Measurements from ENCODE around the gene ODF4.
"Not testable (repeated sequence)": the region's sequence is repeated elsewhere in the genome, so short reads cannot be mapped to it uniquely, and the experiment has no call there.

ODF4 gene

DNA sequence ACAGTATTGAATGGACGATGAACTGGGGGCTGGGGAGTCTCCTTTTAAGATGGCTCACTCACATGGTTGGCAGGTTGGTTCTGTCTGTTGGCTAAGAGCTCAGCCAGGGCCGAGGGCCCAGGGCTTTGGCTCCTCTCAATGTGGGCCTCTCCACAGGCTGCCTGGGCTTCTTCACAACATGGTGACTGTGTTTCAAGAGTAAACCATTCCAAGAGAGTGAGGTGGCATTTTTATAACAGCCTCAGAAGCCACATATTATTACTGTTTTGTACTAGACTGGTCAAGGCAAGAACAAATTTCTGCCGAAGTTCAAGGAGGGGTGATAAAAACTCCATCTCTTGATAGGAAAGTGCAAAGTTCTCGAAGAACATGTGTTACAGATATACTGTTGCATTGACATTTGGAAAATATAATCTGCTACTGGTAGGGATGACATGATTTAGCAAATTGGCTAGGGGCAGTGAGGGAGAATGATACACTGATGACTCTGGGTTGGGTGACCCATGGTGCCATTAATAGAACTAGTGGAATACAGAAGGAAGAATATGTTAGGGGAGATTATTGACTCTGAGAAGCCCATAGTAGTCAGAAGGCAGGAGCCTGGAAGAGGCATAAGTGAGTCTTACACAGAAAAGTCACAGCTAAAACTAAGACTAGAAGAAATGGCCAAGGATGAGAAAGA is 23.2 kb downstream of the ODF4 start:
- in situ Hi-C loops (cut with HindIII; ENCODE audit: low sequenced_read_pairs), result no loop called here

DNA sequence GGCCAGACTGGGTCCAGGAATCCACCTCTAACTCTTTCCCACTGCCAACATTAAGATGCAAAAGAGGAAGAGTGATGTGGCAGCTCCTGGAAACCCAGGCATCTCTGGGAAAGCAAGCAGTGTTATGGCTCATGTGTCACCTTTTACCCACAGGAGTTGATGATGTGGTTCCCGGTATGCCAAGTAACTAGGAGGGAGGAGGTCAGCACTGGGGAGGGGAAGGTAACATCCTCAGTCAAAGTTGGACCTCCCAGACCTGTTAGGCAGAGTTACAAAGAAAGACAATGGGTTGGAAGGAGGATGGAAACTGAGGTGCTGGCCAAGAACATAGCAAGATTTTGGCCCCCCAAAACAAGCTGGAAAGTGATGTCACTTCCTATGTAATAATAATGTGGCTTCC is 25.5 kb downstream of the ODF4 start:
- in situ Hi-C loops (cut with HindIII; ENCODE audit: low sequenced_read_pairs), result no loop called here

DNA sequence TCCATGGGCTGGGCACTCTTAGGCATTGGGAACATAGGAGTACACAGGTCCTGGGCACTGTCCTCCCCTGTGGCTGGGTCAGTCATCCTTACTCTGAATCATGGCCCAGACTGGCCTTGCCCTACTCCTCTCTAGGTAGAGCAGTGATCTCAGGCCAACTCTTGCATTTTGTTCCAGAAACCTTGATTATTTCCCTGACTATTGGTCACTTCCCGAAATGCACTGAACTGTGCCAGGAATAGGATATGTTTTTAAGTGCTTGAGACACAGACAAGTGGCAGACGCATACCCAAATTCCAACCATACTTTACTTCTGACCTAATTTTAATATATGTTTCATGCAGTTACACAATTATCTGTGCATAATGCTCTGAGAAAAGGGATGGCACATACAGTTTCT is 26.6 kb downstream of the ODF4 start:
- in situ Hi-C loops (cut with HindIII; ENCODE audit: low sequenced_read_pairs), result no loop called here

DNA sequence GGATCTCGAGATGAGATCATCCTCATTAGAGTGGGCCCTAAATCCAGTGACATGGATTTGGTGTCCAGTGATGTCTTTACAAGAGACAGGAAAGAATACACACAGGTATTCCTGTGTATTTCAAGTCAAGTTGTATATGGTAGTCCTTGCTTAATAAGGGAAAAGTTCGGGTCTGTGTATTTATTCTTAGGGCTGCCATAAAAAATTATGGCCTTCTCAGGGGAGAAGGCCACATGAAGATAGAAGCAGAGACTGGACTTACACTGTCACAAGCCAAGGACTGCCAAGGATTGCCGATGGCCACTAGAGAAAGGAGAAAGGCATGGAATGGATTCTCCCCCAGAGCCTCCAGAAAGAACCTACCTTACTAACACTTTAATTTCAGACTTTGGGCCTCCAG is 28.6 kb downstream of the ODF4 start:
- in situ Hi-C loops (cut with HindIII; ENCODE audit: low sequenced_read_pairs), result no loop called here

DNA sequence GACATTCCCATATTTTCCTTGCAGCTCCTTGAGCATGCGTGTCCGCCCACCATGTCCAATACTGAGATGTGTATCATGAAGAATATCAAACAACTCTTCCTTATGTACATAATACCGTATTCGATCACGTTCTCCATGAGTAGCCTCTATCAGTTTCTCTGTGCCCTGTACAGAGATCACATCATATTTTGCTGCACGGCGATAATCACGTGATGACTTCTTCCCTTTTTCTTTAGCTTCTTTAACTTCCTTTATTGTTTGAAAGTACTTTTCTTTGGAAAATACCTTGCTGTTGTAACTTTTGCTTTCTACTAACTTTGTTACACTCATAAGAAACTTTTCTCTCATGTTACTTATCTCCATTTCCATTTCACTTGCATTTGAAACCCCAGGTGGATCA is 30.3 kb downstream of the ODF4 start:
- in situ Hi-C loops (cut with HindIII; ENCODE audit: low sequenced_read_pairs), result no loop called here

DNA sequence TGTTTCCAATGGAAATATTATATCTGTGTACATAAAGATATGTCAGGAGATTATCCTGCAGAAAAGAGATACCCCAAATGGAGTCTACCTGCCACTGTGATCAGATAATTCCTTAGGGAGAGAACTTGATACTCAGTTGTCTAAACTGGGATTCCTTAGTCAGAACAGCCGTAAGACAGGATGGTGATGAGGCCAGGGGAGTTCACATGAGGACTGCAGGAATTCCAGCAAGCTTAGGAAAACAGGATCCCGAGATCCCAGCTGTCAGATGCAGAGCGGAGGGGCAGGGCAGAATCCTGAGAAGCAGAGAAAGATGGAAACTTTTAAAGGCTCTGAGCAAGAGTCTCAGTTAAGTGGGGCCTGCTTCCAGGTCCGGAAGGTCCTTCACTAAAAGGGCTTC is 32.1 kb downstream of the ODF4 start:
- in situ Hi-C loops (cut with HindIII; ENCODE audit: low sequenced_read_pairs), result no loop called here

DNA sequence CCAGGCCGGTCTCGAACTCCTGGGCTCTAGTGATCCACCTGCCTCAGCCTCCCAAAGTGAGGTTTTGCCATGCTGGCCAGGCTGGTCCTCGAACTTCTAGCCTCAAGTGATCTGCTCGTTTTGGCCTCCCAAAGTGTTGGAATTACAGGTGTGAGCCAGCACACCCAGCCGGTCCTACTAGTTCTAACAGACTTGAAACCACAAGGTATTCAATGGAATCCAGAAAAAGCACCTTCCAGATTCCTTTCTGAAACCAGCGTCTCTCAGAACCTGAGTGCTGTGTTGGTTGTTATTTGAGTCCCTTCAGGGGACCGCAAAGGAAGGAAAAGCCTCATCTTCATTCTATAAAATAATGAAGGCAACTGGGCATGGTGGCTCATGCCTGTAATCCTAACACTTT is 32.8 kb downstream of the ODF4 start:
- in situ Hi-C loops (cut with HindIII; ENCODE audit: low sequenced_read_pairs), result no loop called here

DNA sequence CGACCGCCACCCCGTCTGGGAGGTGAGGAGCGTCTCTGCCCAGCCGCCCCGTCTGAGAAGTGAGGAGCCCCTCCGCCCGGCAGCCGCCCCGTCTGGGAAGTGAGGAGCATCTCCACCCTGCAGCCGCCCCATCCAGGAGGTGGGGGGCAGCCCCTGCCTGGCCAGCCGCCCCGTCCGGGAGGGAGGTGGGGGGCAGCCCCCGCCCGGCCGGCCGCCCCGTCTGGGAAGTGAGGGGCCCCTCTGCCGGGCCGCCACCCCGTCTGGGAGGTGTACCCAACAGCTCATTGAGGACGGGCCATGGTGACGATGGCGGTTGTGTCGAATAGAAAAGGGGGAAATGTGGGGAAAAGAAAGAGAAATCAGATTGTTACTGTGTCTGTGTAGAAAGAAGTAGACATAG is 34.2 kb downstream of the ODF4 start:
- in situ Hi-C loops (cut with HindIII; ENCODE audit: low sequenced_read_pairs), result not testable (repeated sequence)

DNA sequence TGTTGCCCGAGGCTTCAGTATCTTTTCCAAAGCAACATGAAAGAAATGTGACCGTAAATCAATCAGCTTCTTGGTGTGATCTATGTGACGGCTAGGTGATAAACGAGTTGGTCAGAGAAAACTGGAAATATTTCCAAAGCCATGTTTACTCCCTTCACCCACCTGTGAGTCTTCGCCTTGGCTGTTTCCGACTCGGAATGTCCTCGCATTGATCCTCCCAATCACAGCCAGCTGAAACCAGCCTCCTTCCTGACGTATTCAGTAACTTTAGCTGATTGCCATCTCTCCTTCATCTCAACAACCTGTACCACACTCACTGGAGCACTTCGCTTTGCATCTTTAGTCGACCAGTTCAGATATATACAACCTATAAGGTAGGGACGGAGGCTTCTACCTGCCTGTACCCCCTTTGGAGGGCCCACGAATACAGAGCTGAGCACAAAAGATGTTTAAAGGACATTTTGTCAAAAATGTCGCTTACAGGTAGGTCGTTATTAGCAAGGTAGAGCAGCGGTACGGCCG is 36.2 kb downstream of the ODF4 start:
- in situ Hi-C loops (cut with HindIII; ENCODE audit: low sequenced_read_pairs), result no loop called here

DNA sequence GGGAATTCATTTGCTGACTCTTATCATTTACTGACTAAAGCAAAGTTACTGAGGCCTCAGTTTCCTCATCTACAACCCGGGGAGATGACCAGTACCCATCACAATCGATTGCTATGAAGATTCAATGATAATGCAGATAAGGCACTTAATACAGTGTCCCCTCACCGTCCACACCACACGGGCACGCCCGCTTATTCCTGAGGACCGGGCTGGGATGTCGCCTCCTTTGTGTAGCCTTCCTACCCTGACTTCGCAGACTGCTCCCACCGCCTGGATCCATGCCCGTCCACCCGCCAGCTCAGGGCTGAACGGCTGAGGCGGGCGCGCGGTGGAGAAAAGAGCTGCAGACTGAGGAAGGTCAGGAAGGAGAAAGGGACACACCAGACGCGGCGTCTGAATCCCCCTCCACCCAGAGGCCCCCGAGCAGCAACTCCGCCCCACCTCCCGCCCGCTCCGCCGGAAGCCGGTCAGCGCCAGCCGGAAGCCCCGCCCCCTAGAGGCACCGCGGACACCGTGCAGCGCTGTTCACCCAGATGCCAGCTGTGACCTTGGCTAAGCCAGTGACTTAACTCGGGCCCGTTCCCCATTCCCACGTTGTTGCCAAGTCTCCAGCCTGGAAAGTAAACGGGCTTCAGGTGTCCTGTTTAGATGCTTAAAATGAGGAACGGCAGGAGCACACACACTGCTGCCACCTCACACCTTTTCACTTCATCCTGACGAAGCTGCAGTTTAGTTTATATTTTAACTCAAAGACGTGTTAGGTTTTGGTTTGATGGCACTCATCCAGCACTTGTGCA is 36.8 kb downstream of the ODF4 start, which contains the start of gene KRABD2:
TSS of gene KRABD2 (minus strand) at position 434 of the 797 bp plus-strand sequence.
- in situ Hi-C loops (cut with HindIII; ENCODE audit: low sequenced_read_pairs), result no loop called here

DNA sequence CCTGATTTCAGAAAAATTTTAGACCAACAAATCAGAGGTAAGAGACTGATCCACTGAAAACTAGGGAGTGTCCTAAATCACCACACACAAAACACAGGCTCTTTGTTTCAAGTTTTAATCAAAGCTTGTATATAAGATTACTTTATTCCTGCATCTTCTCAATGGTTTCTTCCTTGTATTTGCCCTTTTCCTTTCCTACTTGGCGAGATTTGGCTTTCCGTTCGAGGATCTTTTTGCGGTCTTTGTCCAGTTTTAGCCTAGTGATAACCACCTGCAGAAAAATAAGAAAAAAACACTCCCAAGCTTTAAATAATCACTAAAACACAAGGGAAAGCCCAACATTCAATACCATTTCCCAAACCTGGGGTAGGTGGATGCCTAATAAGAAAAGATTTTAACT is 37.8 kb downstream of the ODF4 start:
- in situ Hi-C loops (cut with HindIII; ENCODE audit: low sequenced_read_pairs), result no loop called here

DNA sequence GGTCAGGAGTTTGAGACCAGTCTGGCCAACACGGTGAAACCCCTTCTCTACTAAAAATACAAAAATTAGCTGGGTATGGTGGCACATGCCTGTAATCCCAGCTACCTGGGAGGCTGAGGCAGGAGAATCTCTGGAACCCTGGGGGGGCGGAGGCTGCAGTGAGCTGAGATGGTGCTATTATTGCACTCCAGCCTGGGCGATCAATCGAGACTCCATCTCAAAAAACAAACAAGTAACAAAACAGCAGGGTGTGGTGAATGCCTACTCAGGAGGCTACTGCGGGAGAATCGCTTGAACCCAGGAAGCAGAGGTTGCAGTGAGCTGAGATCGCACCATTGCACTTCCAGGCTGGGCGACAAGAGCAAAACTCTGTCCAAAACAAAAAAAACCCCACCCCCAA is 38.5 kb downstream of the ODF4 start:
- in situ Hi-C loops (cut with HindIII; ENCODE audit: low sequenced_read_pairs), result not testable (repeated sequence)

DNA sequence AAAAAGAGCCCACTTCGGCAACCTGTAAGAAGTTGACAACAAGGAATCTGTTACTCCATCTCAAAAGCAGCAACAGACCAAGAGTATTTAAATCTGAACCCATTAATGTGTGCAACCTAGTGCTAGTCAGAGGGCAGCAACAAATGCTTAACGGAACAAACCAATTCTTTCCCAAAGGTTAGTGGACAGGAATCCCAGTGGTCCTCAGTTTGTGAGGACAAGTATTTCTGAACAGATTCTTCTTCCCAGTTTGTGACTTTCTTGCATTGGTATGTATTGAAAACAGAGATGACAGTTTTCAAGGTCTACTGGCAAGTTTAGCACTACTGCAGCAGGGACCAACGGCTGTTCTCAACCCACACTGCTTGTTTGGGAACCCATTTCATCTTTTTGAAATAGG is 40.4 kb downstream of the ODF4 start:
- in situ Hi-C loops (cut with HindIII; ENCODE audit: low sequenced_read_pairs), result no loop called here

DNA sequence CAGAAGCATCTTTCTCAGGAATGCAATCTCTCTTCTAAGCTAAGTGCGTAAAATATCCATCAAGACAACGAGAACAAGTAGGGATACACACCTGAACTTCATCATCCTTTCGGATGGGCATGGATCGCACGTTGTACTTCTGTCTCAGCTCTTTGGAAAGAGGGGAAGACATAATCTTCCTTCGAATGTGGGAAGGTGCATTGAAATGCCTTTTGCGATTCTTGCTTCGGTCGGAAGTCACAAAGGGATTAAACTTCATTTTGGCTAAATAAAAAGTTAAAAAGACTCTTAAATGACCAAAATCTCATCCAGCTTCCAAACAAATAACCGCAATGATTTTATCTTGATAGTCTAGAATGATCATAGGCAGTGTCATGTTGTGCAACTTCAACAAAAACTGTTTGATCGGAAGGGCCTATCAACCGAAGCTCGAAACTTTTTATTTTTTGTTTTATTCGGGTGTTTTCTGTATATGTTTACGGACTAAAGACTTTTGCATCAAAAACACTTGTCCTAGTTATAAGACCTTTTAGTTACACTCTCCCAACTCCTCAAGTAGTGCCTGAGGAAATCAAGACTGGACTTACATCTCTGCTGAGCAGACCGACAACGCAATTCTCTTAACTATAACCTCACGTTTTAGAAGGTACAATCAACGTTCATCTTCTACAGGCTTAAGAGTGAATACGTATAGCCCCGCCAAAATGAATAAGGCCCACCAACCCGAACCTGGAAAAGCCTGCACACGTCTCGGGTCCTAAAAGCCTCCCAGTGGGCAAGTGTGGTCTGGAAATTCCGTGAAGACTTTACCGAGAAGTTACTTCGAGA is 42.6 kb downstream of the ODF4 start:
- in situ Hi-C loops (cut with HindIII; ENCODE audit: low sequenced_read_pairs), result no loop called here

DNA sequence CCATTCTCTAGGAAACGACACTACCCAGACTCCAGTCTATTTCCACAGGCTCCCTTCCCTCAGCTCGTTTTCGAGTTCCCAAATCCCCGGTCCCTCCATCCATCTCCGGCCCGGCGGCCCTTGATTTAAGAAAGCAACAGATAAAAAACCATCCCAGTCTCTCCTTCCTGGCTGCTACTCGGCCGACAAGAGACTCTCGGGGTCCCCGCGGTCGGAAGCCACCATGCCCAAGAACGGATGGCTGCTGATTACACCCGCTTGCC is 43.2 kb downstream of the ODF4 start:
- in situ Hi-C loops (cut with HindIII; ENCODE audit: low sequenced_read_pairs), result no loop called here

DNA sequence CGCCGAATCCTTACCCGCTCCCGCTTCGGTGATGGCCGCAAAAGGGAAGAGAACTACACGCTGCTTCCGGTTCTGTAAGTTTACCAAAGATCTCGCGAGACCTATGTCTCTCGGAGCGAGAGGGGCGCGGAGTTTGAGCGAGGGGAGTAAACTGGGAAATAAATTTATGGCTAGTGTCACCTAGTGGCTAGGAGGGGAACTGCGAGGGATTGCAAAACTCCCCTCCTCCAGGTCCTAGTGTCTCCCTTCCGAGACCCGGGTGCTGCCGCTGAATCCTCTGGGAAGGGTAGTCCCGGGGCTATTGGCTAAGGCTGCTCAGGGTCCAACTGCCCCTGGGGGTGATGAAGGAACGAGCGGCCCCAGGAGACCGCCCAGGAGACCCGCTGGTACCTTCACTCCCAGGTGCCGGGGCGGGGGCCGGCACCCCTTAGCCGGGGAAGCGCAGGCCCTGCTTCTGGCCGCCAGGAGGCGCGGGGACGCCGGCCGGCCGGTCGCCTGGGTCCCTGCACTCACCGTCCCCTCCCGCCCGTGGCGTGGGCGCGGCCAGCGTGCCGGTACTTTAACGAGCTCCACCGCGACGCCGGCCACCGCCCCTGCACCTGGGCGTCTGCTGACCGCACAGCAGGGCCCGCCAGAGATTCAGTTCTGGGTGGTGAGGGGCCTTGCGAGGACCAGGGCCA is 43.6 kb downstream of the ODF4 start, which contains the start of gene RPL26:
TSS of gene RPL26 (minus strand) at position 51 of the 680 bp plus-strand sequence. CDS start 883 bp downstream, outside the sequence.
- in situ Hi-C loops (cut with HindIII; ENCODE audit: low sequenced_read_pairs), result no loop called here

DNA sequence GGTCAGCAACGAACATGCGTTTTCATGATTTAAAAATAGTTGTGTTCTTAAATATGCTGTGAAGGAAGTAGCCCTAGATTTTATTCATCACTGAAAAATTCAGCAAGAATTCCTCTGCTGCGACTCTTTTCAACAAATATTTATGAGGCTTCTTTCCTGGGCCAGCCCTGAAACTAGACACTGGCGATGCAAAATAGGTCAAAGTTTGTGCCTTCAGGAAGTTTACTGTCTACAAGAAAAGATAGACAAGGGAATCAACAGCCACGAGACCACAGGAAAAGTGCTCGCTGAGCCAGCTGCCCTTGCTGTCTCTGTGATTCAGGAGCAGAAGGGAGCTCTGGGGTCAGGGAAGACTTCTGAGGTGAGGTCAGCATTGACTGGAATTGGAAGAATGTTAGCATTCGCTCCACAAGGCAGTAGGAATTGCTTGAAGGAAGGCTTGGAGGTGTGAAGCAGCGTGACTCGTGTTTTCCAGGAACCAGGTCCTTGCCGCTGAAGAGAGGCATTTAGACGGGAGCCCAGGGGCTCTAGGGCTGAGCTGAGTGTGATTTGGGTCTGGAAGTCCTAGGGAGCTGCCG is 45.2 kb downstream of the ODF4 start:
- in situ Hi-C loops (cut with HindIII; ENCODE audit: low sequenced_read_pairs), result no loop called here

DNA sequence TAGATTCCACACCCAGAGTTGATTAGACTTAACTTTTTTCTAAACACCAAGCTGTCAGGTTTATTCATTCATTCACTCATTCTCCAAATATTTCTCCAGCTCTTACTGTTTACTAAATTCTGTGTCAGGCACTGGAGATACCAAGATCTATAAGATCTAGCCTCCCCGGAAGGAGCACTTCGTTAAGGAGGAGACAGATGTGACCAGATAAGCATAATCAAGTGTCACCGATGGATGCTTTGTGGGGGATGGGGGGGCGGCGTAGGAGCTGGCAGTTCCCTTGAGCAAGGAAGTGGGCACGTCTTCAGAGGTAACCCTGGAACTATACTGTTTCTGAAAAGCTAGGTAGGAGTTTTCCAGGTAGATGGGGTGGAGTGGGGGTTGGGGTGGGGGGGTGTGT is 47.2 kb downstream of the ODF4 start:
- in situ Hi-C loops (cut with HindIII; ENCODE audit: low sequenced_read_pairs), result no loop called here

DNA sequence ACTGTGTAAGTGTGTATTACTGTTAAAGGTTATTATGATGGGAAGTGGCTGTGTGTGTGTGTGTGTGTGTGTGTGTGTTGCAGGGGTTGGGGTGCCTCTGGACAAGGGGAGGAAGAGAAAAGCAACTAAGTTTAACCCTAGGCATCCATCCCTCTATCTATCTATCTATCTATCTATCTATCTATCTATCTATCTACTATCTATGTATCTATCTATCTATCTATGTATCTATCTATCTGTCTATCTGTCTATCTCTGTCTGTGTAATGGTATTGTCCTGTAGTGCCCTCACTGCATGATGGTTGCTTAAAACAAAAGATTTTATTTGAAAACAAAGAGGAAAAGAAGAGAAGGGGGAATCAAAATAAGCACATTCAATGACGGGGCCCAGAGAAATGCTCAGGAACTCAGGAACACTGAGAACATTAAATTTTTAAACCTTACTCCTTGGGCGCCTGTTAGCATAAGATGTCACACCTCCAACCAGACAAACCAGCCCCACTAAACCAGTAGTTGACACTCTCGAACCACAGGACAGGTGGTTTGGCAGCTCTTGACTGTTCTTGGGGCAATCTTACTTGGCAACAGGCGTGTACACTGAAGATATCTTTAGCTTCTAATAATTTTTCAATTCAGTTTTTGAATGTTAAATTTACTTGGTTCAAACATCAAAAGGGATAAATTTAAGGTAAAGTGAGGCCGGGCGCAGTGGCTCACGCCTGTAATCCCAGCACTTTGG is 48.4 kb downstream of the ODF4 start:
- in situ Hi-C loops (cut with HindIII; ENCODE audit: low sequenced_read_pairs), result no loop called here

DNA sequence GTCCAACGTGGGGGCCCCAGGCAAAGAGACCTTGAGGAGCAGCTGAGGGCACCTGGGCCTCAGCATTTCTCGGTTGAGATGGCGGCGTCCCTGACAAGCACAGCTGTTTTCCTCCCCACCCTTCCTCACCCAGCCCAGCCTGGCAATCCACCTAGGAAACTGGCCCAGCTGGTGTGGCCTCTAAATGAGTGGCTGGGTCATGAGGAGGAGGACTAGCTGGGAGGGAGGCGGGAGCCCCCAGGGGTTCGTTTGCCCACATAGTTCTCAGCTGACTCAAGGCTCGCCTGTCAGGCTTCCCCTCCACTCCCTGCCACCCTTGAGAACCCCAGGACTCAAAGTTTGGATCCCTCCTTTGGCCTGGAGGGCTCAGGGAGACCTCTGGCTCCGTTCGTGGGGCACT is 52.1 kb downstream of the ODF4 start:
- in situ Hi-C loops (cut with HindIII; ENCODE audit: low sequenced_read_pairs), result no loop called here

Data from DLD1 (cell line).